Stimulated activated CD4-positive, alpha-beta T cell treated with anti-CD3 and anti-CD28 coated beads, Interleukin-4, amount 100 ng/mL, for 24 hours (primary cell): ENCODE data around the gene LYZL6.
"Not testable (repeated sequence)": the region's sequence is repeated elsewhere in the genome, so short reads cannot be mapped to it uniquely, and the experiment has no call there.

ENCODE experiments used
- DNase-seq: peaks from one replicate; pipeline ENCODE4 v3.0.0-alpha.2; 2020

Gene LYZL6

DNA sequence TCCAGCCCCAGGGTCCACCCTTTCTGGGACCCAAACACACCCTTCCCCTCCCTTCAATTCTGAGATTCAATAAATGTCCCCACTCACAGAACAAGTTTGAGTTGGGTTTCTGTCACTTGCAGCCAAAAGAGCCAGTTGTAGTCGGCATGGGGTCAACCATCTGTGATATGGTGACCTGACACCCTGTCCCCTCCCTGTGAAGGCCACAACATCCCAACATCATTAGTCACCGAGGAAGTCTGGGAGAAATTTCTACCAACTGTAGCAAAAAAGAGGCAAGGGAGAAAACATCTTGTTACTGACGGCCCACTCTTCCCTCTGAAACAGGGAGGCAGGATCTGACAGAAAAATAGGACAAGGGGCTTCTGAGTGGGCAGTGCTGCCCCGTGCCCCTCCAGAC, 638 bp upstream of the LYZL6 start:
- DNase-seq = no peak

GRCh38 chr17:35942588-35943186, 826 bp downstream of the LYZL6 start:
- no peak for DNase-seq

- not testable (repeated sequence) for DNase-seq
These were observed 5.0 kb downstream of the LYZL6 start for GRCh38 chr17:35938492-35938891.

DNA sequence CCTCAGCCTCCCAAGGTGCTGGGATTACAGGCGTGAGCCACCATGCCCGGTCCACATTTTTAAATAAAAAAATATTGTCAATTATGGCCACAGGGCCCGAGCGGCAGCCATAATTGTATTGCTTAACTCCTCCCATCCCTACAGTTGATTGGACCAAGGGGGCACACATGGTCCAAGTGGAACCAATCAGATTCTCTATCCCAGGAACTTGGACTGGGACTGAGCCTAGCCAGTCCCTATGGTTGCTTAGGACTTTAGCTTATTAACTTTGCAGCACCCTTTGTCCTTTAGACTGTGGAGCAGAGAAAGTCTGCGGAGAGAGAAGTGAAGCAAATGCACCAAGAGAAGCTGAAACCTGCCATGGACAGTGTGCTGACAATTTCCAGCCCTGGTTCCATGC, 7.5 kb downstream of the LYZL6 start:
- DNase-seq = no peak

- no peak for DNase-seq
These were observed 8.8 kb downstream of the LYZL6 start for GRCh38 chr17:35934760-35935159.

GRCh38 chr17:35932586-35932985, 10.9 kb downstream of the LYZL6 start:
- DNase-seq = no peak

- no peak for DNase-seq
These were observed 11.6 kb downstream of the LYZL6 start for GRCh38 chr17:35931794-35932425.

DNA sequence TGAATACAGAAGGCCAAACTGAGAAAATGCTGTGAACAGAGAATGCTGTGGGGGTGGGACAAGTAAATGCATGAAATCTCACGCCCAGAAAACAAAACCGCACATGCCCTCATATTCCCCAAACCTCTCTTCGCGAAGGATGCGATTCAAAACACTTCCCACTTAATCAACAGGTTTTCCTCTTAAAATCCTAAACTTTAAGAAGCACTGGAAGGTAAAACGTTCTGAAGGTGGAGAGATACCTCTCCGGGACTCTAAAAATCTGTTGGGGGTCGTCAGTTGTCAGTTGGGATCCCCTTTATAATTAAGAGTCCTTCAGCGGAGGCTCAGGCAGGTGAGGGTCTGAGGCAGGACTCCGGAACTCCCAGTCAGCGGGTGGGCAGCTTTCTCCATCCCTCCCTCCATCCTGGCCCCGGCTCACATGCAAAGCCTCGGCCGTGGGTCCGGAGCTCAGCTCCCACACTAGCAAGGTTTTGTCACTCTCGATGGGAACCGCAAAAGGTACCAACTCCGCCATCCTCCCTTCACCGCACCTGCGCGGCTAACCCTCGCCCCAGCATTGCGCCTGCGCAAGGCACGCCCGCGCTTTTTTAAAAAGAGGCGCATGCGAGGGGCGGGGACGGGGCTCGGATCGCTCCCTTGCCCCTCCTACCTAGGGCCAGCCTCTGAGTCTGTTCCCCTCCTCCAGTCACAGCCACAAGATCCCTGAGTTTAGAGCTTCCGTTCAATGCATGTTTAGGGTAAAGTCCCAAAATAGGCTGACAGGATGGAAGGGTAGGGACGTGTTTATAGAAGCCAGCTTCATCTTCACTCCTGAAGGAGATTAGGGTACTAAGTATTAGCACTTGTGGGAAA, 13.1 kb downstream of the LYZL6 start, which contains the start of gene RDM1:
Gene RDM1, minus strand, starts transcription at position 563 of the 855 bp plus-strand sequence. Its CDS starts 46 bp downstream, at position 517.
- peak; percentile 80 for DNase-seq

DNA sequence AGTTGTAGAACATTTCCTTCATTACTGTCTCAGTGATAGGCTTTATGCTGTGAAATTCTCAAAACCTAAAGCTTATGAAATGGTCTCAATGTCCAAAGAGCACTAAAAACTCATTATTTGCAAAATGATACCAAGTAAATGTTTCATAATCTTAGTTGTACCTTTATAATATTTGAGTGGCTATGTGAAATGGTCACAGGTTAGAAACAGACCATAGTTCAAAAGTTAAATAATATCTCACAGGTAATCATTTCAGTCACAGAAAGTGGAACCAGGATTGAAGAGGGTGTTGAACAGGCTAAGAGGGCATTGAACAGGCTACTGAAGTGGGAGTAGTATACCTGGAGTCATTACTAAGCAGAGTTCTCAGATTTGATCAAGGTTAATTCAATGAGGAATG, 15.8 kb downstream of the LYZL6 start:
- DNase-seq = no peak

DNA sequence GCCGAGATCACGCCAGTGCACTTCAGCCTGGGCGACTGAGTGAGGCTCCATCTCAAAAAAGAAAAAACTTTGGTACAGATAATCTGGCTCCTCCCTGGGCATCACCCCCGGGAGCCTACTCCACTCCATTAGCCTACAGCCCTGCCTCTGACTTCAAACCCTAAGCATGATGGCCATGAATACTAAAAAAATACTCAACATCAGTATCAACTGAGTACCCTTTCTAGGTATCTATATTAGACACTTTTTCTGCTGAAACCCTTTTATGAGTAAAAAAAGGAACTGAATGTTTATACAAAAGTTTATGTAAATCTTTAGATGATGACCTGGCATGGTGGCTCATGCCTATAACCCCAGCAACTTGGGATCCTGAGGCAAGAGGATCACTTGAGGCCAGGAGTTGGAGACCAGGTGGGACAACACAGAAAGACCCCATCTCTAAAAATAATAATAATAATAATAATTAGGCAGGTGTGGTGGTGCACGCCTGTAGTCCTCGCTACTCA, 19.9 kb downstream of the LYZL6 start:
- DNase-seq = no peak

- no peak for DNase-seq
These were observed 23.3 kb downstream of the LYZL6 start for GRCh38 chr17:35920229-35920628.

DNA sequence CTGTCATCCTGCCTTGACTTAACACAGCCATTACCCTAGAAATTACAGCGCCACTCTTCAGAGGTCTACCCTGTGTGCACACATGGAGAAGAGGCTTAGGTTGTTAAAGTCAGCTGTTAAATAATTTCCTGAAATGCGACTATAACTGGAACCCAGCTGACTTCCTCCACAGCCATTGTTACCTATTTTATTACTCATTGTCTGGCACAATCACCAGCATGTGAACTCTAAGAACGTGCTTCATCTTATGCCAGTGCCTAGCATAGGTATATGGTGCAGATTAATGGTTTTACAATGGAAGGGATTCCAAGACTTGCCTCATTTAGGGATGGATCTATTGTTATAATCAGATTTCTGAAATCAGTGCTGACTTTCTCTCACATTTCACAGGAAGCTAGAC, 24.8 kb downstream of the LYZL6 start:
- no peak for DNase-seq

GRCh38 chr17:35917519-35918213, 25.8 kb downstream of the LYZL6 start:
- no peak for DNase-seq

- DNase-seq = no peak
These were observed 28.2 kb downstream of the LYZL6 start for GRCh38 chr17:35915153-35915964.

- no peak for DNase-seq
These were observed 29.2 kb downstream of the LYZL6 start for GRCh38 chr17:35914354-35914753.

DNA sequence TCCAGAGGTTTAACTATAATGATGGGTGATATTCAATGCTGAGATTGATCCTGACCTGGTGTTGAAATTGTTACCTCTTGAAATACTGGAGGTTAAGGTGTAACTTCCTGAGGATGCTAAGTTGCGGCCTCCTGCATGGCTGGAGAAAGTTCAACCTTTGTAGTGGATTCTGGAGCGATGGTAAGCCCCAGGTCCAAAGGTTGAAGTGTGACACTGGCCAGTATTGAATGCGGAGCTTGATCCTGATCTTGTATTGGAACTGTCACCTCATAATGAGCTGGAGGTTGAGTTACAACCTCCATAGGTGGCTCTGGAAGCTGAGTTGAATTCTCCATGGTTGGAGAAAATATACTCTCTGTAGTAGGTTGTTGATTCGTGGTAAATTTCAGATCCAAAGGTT, 29.9 kb downstream of the LYZL6 start:
- DNase-seq = no peak

- no peak for DNase-seq
These were observed 30.6 kb downstream of the LYZL6 start for GRCh38 chr17:35912942-35913341.

- DNase-seq = no peak
These were observed 31.1 kb downstream of the LYZL6 start for GRCh38 chr17:35912339-35912912.

DNA sequence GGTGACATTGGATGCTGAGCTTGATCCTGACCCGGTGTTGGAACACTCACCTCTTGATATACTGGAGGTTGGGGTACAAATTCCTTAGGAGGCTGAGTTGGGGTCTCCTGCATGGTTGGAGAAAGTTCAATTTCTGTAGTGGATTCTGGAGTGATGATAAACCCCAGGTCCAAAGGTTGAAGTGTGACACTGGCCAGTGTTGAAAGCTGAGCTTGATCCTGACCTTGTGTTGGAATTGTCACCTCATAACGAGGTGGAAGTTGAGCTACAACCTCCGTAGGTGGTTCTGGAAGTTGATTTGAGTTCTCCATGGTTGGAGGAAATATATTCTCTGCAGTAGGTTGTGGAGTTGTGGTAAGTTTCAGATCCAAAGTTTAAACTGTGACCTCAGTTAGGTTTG, 34.1 kb downstream of the LYZL6 start:
- no peak for DNase-seq

DNA sequence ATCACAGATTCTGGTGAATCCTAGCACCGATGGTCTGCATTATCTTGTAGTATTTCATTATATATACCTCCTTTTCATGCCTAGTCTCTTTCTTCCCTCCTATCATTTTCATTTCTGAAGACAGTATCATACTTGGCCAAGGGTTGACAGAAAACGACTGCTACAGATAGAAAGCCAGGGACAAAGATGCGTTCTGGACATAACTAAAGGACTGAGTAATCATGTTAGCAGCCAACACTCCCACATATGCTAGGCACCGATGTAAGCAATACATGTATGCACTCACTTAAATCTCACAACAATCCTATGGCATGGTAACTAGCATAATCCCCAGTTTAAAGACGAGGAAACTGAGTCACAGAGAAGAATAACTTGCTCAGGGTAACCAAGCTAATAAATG, 35.8 kb downstream of the LYZL6 start:
- no peak for DNase-seq

- no peak for DNase-seq
These were observed 36.4 kb downstream of the LYZL6 start for GRCh38 chr17:35906926-35907637.
